ENCODE results near the gene MICALL2.

GRCh38 chr7:1494447-1494846, 35.2 kb upstream of the MICALL2 start:
- TF ChIP-seq CTCF (IDR thresholded peaks at IDR 0.05) (no peak), POLR2A (IDR thresholded peaks at IDR 0.05) (no peak)
